H1 (cell line): ENCODE measurements around the gene YIPF6. TPM values are rescaled to one million over a fixed set of nuclear protein-coding genes. Genes with fewer than 3 reads are reported as not detected.

Experiments
- ATF2 ChIP-seq: IDR thresholded peaks from 2 replicates; pipeline ENCODE4 v1.6.1; 2012; ENCODE audit warnings: low read length, inconsistent platforms
- CTBP2 ChIP-seq: IDR thresholded peaks from 2 replicates; pipeline ENCODE4 v1.7.0; 2011; ENCODE audit warnings: borderline replicate concordance, mild to moderate bottlenecking, moderate library complexity, mixed read lengths, low read length; ENCODE audit not compliant: insufficient read depth, insufficient read length
- EGR1 ChIP-seq: IDR thresholded peaks from 2 replicates; pipeline ENCODE4 v1.6.1; 2011; ENCODE audit warnings: low read depth, low read length, borderline replicate concordance
- EZH2 ChIP-seq: fragments of 200-600 bp; sonication (generic); IDR thresholded peaks from 2 replicates; pipeline ENCODE4 v1.7.1; 2012; ENCODE audit warnings: low read depth, mild to moderate bottlenecking, moderate library complexity, low read length, inconsistent platforms; ENCODE audit not compliant: severe bottlenecking
- POLR2AphosphoS5 ChIP-seq: IDR thresholded peaks from 2 replicates; pipeline ENCODE4 v1.6.1; 2011; ENCODE audit warnings: low read depth, low read length
- RBBP5 ChIP-seq: IDR thresholded peaks from 2 replicates; pipeline ENCODE4 v1.7.1; 2012; ENCODE audit warnings: low read depth, mild to moderate bottlenecking, inconsistent platforms, low read length, moderate library complexity, borderline replicate concordance
- ZNF274 ChIP-seq: IDR thresholded peaks from 2 replicates; pipeline ENCODE4 v1.7.0; 2012; ENCODE audit warnings: low read length, borderline replicate concordance; ENCODE audit errors: extremely low read depth
- polyA plus RNA-seq, 7 experiments: library from polyadenylated mRNA; depleted of rRNA in 3 of 7; stranded (reverse) in 5 of 7; unstranded in 2 of 7; fragments of >200 nt in 5 of 7; fragments of 200-250 nt in 2 of 7; gene quantifications; 1 replicate in 5 of 7; 2 replicates in 1 of 7; 4 replicates in 1 of 7; pipeline versions ENCODE4 v1.2.1 to v1.2.3, GENCODE V29; 2011 to 2013; ENCODE audit warnings: missing spikeins in 2 of 7, mixed read lengths in 2 of 7
- total RNA-seq: library from RNA; stranded (reverse); fragmentation: NEBNext Ultra II Directional; extraction: Animal tissue kit (Norgen Biotek cat#: 25700); gene quantifications from 2 replicates; pipeline ENCODE4 v1.2.1, GENCODE V29; 2021
- TF ChIP-seq, protein P1 (sequence below): IDR thresholded peaks from 2 replicates; pipeline ENCODE4 v1.6.1; 2012; ENCODE audit warnings: inconsistent platforms

The YIPF6 gene
- total and polyA plus RNA-seq, 2 of the 8 experiments (the other 6 are each of a cell fraction or from before 2014, with no cell fraction given) = 16.9 to 34.1 TPM

DNA sequence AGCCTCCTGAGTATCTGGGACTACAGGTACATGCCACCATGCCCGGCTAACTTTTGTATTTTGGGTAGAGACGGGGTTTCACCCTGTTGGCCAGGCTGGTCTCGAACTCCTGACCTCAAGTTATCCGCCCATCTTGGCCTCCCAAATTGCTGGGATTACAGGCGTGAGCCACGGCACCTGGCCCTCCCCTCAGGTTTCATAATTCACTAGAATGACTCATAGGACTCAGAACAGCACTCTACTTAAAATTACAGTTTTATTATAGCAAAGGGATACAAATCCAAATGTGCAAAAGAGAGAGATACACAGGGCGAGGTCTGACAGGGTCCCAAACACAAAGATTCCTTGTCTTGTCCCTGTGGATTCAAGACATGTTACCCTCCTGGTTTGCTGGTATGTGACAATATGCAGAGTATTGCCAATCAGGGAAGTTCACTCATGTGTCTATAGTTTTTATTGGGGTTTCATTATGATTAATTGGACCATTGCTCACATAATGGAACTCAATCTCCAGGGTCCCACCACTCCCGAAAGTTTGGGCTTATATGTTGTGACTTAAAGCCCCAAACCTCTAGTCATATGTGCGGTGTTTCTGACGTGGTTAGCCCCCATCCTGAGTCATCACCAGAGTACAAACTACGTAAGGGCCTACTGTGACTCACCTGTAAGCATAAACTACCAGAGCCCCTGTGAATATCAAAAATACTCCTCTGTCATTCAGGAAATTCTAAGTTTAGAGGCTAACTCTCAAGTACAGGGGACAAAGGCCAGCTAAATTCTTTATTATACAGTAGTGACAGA lies 5.2 kb downstream of the YIPF6 start (continued):
- TF ChIP-seq ATF2 = no peak
- TF ChIP-seq EZH2 = no peak
- TF ChIP-seq CTBP2 = no peak
- TF ChIP-seq RBBP5 = no peak
- TF ChIP-seq, protein P1, sequence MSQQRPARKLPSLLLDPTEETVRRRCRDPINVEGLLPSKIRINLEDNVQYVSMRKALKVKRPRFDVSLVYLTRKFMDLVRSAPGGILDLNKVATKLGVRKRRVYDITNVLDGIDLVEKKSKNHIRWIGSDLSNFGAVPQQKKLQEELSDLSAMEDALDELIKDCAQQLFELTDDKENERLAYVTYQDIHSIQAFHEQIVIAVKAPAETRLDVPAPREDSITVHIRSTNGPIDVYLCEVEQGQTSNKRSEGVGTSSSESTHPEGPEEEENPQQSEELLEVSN = no peak
- no peak for TF ChIP-seq ZNF274
- no peak for TF ChIP-seq POLR2AphosphoS5
- no peak for TF ChIP-seq EGR1
